HG03039 (cell line): ENCODE results near the gene TECTA.

Experiments used
- ATAC-seq: cut with Tn5 transposase; IDR thresholded peaks from one replicate; pipeline ENCODE4 v1.9.1; 2021; ENCODE audit warnings: mild to moderate bottlenecking, moderate library complexity; ENCODE audit not compliant: unreplicated experiment

Gene TECTA

GRCh38 chr11:121129362-121130340, 28.6 kb downstream of the TECTA start:
- no peak for ATAC-seq

GRCh38 chr11:121131656-121132055, 30.6 kb downstream of the TECTA start:
- no peak for ATAC-seq

- no peak for ATAC-seq
Observed at GRCh38 chr11:121132211-121132976, 31.4 kb downstream of the TECTA start.

- ATAC-seq = no peak
Observed at GRCh38 chr11:121134741-121135312, 33.8 kb downstream of the TECTA start.

GRCh38 chr11:121137005-121137404, 36.0 kb downstream of the TECTA start:
- no peak for ATAC-seq

- ATAC-seq = no peak
Observed at GRCh38 chr11:121138259-121138658, 37.2 kb downstream of the TECTA start.

GRCh38 chr11:121140369-121140768, 39.3 kb downstream of the TECTA start:
- ATAC-seq = no peak

- ATAC-seq = no peak
Observed at GRCh38 chr11:121141066-121141465, 40.0 kb downstream of the TECTA start.

GRCh38 chr11:121143921-121144320, 42.9 kb downstream of the TECTA start:
- no peak for ATAC-seq

- no peak for ATAC-seq
Observed at GRCh38 chr11:121144723-121145122, 43.7 kb downstream of the TECTA start.

GRCh38 chr11:121145826-121146225, 44.8 kb downstream of the TECTA start:
- no peak for ATAC-seq

- no peak for ATAC-seq
Observed at GRCh38 chr11:121149116-121149515, 48.1 kb downstream of the TECTA start.

GRCh38 chr11:121151207-121151688, 50.2 kb downstream of the TECTA start:
- ATAC-seq = no peak

GRCh38 chr11:121152764-121153163, 51.7 kb downstream of the TECTA start:
- no peak for ATAC-seq

GRCh38 chr11:121153472-121153871, 52.4 kb downstream of the TECTA start:
- ATAC-seq = no peak

GRCh38 chr11:121154486-121155314, 53.7 kb downstream of the TECTA start:
- ATAC-seq = no peak

- ATAC-seq = no peak
Observed at GRCh38 chr11:121157756-121158155, 56.7 kb downstream of the TECTA start.

- no peak for ATAC-seq
Observed at GRCh38 chr11:121159741-121160140, 58.7 kb downstream of the TECTA start.

GRCh38 chr11:121161349-121161917, 60.4 kb downstream of the TECTA start:
- ATAC-seq = no peak

- no peak for ATAC-seq
Observed at GRCh38 chr11:121163658-121164308, 62.7 kb downstream of the TECTA start.
